Suprapubic skin (tissue), 4 donors: Measurements from ENCODE around the gene WASHC2A. TPM values are rescaled to one million over a fixed set of nuclear protein-coding genes. Genes with fewer than 3 reads are reported as not detected.
"Not testable (repeated sequence)": the region's sequence is repeated elsewhere in the genome, so short reads cannot be mapped to it uniquely, and the experiment has no call there.

Experiments used
- DNase-seq, 2 donors: peaks; one replicate each; pipeline ENCODE4 v3.0.0-alpha.2; 2019; ENCODE audit warnings: low spot score in 2 of 2
- H3K27ac ChIP-seq: fragments of 200-600 bp; sonication (generic); one replicate; pipeline ENCODE4 v1.5.1; 2019
- H3K27me3 ChIP-seq: fragments of 200-600 bp; sonication (generic); one replicate; pipeline ENCODE4 v1.5.1; 2019
- H3K36me3 ChIP-seq: fragments of 200-600 bp; sonication (generic); one replicate; pipeline ENCODE4 v1.5.1; 2019
- H3K4me1 ChIP-seq: fragments of 200-600 bp; sonication (generic); one replicate; pipeline ENCODE4 v1.5.1; 2019
- H3K4me3 ChIP-seq: fragments of 200-600 bp; sonication (generic); one replicate; pipeline ENCODE4 v1.5.1; 2019; ENCODE audit warnings: mild to moderate bottlenecking
- H3K9me3 ChIP-seq: fragments of 200-600 bp; sonication (generic); one replicate; pipeline ENCODE4 v1.5.1; 2019
- WGBS: methylation state at CpG from one replicate; pipeline ENCODE4 v1.1.5; 2018; 5-methylcytosine and 5-hydroxymethylcytosine counted together
- total RNA-seq, 4 donors: library from RNA; depleted of rRNA; stranded (reverse); fragments of >200 nt; gene quantifications; one replicate each; pipeline ENCODE4 v1.1.0, GENCODE V29; 2016

WASHC2A gene
- total RNA-seq, 4 donors from 2014 or later: 29.7 to 68.0 (median 33.9) TPM

GRCh38 chr10:50108999-50109698 is 41.4 kb downstream of the WASHC2A start:
- not testable (repeated sequence) for H3K27me3 ChIP-seq, H3K4me1 ChIP-seq, H3K9me3 ChIP-seq, DNase-seq, H3K27ac ChIP-seq, H3K4me3 ChIP-seq
- WGBS: 85% methylated on average over 7 of the region's 7 CpGs
- H3K36me3 ChIP-seq: peaks cover 22% of the 10 kb centered on the region

- H3K27me3 ChIP-seq, DNase-seq, H3K27ac ChIP-seq, H3K4me1 ChIP-seq, H3K4me3 ChIP-seq, H3K9me3 ChIP-seq: not testable (repeated sequence)
- WGBS: 95% methylated on average over 6 of the region's 9 CpGs
- peaks cover 17% of the 10 kb centered on the region for H3K36me3 ChIP-seq
Measured at GRCh38 chr10:50112419-50113112, 44.8 kb downstream of the WASHC2A start.

GRCh38 chr10:50126765-50127164 is 59.0 kb downstream of the WASHC2A start:
- not testable (repeated sequence) for DNase-seq, H3K4me1 ChIP-seq, H3K4me3 ChIP-seq, H3K27ac ChIP-seq, H3K9me3 ChIP-seq, H3K27me3 ChIP-seq
- whole genome bisulfite sequencing: 76% methylated on average over 2 of the region's 2 CpGs
- H3K36me3 ChIP-seq: peaks cover 50% of the 10 kb centered on the region

GRCh38 chr10:50127770-50128292 is 60.1 kb downstream of the WASHC2A start:
- not testable (repeated sequence) for H3K4me1 ChIP-seq, DNase-seq, H3K27me3 ChIP-seq, H3K9me3 ChIP-seq, H3K27ac ChIP-seq, H3K4me3 ChIP-seq
- peaks cover 58% of the 10 kb centered on the region for H3K36me3 ChIP-seq
- 83% methylated on average over 1 of the region's 5 CpGs for WGBS

- H3K9me3 ChIP-seq, H3K4me3 ChIP-seq, H3K27ac ChIP-seq, H3K27me3 ChIP-seq, DNase-seq, H3K4me1 ChIP-seq: not testable (repeated sequence)
- H3K36me3 ChIP-seq: peaks cover 51% of the 10 kb centered on the region
- 52% methylated on average over 6 of the region's 8 CpGs for WGBS
Measured at GRCh38 chr10:50131245-50131965, 63.7 kb downstream of the WASHC2A start.

- peaks cover 48% of the 10 kb centered on the region for H3K36me3 ChIP-seq
- H3K9me3 ChIP-seq, H3K27ac ChIP-seq, H3K4me1 ChIP-seq, H3K27me3 ChIP-seq, DNase-seq, H3K4me3 ChIP-seq: not testable (repeated sequence)
- 88% methylated on average over 6 of the region's 6 CpGs for WGBS
Measured at GRCh38 chr10:50132322-50132721, 64.6 kb downstream of the WASHC2A start.

GRCh38 chr10:50132841-50133240 is 65.1 kb downstream of the WASHC2A start:
- 94% methylated on average over 3 of the region's 3 CpGs for WGBS
- peaks cover 47% of the 10 kb centered on the region for H3K36me3 ChIP-seq
- not testable (repeated sequence) for H3K27ac ChIP-seq, H3K4me3 ChIP-seq, H3K4me1 ChIP-seq, DNase-seq, H3K27me3 ChIP-seq, H3K9me3 ChIP-seq

GRCh38 chr10:50143512-50144174 is 75.9 kb downstream of the WASHC2A start:
- DNase-seq, H3K27ac ChIP-seq, H3K36me3 ChIP-seq, H3K9me3 ChIP-seq, H3K27me3 ChIP-seq, H3K4me3 ChIP-seq, H3K4me1 ChIP-seq: not testable (repeated sequence)
- WGBS: 59% methylated on average over 7 of the region's 10 CpGs

- H3K4me3 ChIP-seq, H3K27ac ChIP-seq, DNase-seq, H3K9me3 ChIP-seq, H3K4me1 ChIP-seq, H3K27me3 ChIP-seq, H3K36me3 ChIP-seq: not testable (repeated sequence)
- 0% methylated on average over 1 of the region's 1 CpG for WGBS
Measured at GRCh38 chr10:50145575-50145974, 77.8 kb downstream of the WASHC2A start.
